HL-60 (cell line): ENCODE results near the gene ARNT2.

Experiments used
- CTCF ChIP-seq: IDR thresholded peaks from one replicate; pipeline ENCODE4 v1.5.1; 2011; ENCODE audit warnings: low read length, control low read depth, inconsistent platforms; ENCODE audit not compliant: insufficient read depth
- POLR2AphosphoS5 ChIP-seq: IDR thresholded peaks from 2 replicates; pipeline ENCODE4 v1.6.1; 2012; ENCODE audit warnings: low read depth

GRCh38 chr15:80554560-80554959 is 150.4 kb downstream of the ARNT2 start:
- no peak for TF ChIP-seq CTCF
- no peak for TF ChIP-seq POLR2AphosphoS5
